T-cell (primary cell): ENCODE results near the gene PROCR. TPM values are rescaled to one million over a fixed set of nuclear protein-coding genes. Genes with fewer than 3 reads are reported as not detected.

ENCODE experiments used
- ATAC-seq, 4 experiments: fragments of 200-7000 bp in 3 of 4; fragments of 150-1000 bp in 1 of 4; cut with Tn5 transposase; replicated peaks in 1 of 4; 1 replicate in 3 of 4; 2 replicates in 1 of 4; pipeline ENCODE4 v1.10.0; 2021; ENCODE audit warnings: moderate library complexity in 3 of 4, mild to moderate bottlenecking in 2 of 4, moderate number of reproducible peaks in 1 of 4
- CTCF ChIA-PET, 2 donors: fragments of 300-600 bp; sonication (Branson Sonifier 250); formaldehyde crosslinking; loops; one replicate each; lab custom pipeline; 2022; ENCODE audit warnings: antibody characterized with exemption in 2 of 2; lab: Charles Lee
- POLR2A ChIA-PET, 2 donors: fragments of 300-600 bp; sonication (Branson Sonifier 250); formaldehyde crosslinking; loops; one replicate each; lab custom pipeline; 2022; ENCODE audit warnings: antibody characterized with exemption in 2 of 2; lab: Charles Lee
- DNase-seq, 35 experiments: peaks; one replicate each; pipeline versions ENCODE4 v3.0.0 to v3.0.0-alpha.2; 2013 to 2023
- H3K27ac ChIP-seq: one replicate; pipeline ENCODE4 v1.5.1; 2013; ENCODE audit warnings: low read length
- H3K27me3 ChIP-seq, 2 experiments: replicated peaks in 1 of 2; 1 replicate in 1 of 2; 2 replicates in 1 of 2; pipeline versions ENCODE4 v1.6.1 to v1.7.0; 2013; ENCODE audit warnings: low read length in 1 of 2, mixed read lengths in 1 of 2; ENCODE audit not compliant: control insufficient read depth in 2 of 2, insufficient read depth in 2 of 2; ENCODE audit errors: extremely low read depth in 1 of 2
- H3K36me3 ChIP-seq, 2 donors: 1 replicate in 1 of 2; 2 replicates in 1 of 2; pipeline versions ENCODE4 v1.6.1 to v1.7.0; 2013; ENCODE audit warnings: low read length in 1 of 2; ENCODE audit not compliant: control insufficient read depth in 2 of 2, insufficient read depth in 1 of 2; ENCODE audit errors: extremely low read depth in 1 of 2
- H3K4me1 ChIP-seq, 2 experiments: 1 replicate in 1 of 2; 2 replicates in 1 of 2; pipeline versions ENCODE4 v1.6.1 to v1.7.0; 2013; ENCODE audit warnings: low read length in 2 of 2, mixed read lengths in 1 of 2; ENCODE audit not compliant: insufficient read depth in 2 of 2, control insufficient read depth in 1 of 2; ENCODE audit errors: extremely low read depth in 1 of 2
- H3K4me3 ChIP-seq, 2 donors: 1 replicate in 1 of 2; 2 replicates in 1 of 2; pipeline versions ENCODE4 v1.5.1 to v1.7.0; 2013; ENCODE audit warnings: mild to moderate bottlenecking in 2 of 2, low read length in 1 of 2, moderate library complexity in 1 of 2; ENCODE audit not compliant: control insufficient read depth in 1 of 2; ENCODE audit errors: extremely low read depth in 1 of 2
- H3K9me3 ChIP-seq: 2 replicates; pipeline ENCODE4 v1.7.0; 2013
- H3K27ac Mint-ChIP-seq, 2 donors: one replicate each; pipeline ENCODE4 v1.8.0; 2020 to 2021; ENCODE audit warnings: mild to moderate bottlenecking in 2 of 2, mixed read lengths in 2 of 2
- H3K27me3 Mint-ChIP-seq, 2 donors: one replicate each; pipeline ENCODE4 v1.8.0; 2021 to 2022; ENCODE audit warnings: mixed read lengths in 2 of 2
- H3K36me3 Mint-ChIP-seq: one replicate; pipeline ENCODE4 v1.8.0; 2021; ENCODE audit warnings: mixed read lengths
- H3K4me1 Mint-ChIP-seq, 3 donors: one replicate each; pipeline ENCODE4 v1.8.0; 2020 to 2022; ENCODE audit warnings: mixed read lengths in 3 of 3, mild to moderate bottlenecking in 1 of 3
- H3K4me3 Mint-ChIP-seq, 3 donors: one replicate each; pipeline ENCODE4 v1.8.0; 2020 to 2022; ENCODE audit warnings: mild to moderate bottlenecking in 3 of 3, mixed read lengths in 3 of 3, moderate library complexity in 3 of 3
- H3K9me3 Mint-ChIP-seq, 3 donors: one replicate each; pipeline ENCODE4 v1.8.0; 2020 to 2022; ENCODE audit warnings: mixed read lengths in 3 of 3
- WGBS: methylation state at CpG from one replicate; pipeline ENCODE4 v1.1.5; 2013; ENCODE audit warnings: missing lambda C conversion rate; ENCODE audit not compliant: insufficient coverage; 5-methylcytosine and 5-hydroxymethylcytosine counted together
- total RNA-seq, 35 experiments: library from RNA in 6 of 35; stranded (reverse) in 6 of 35; fragments of 120-200 nt in 1 of 35; gene quantifications; one replicate each; pipeline versions ENCODE4 v1.2.1 to v1.2.4 and lab custom pipeline; 2013 to 2026

Gene PROCR
- total RNA-seq, 5 donors from 2014 or later (not counting 1 experiment from before 2014, with no cell fraction given), result 0.28 to 3.0 (median 1.5) TPM

DNA sequence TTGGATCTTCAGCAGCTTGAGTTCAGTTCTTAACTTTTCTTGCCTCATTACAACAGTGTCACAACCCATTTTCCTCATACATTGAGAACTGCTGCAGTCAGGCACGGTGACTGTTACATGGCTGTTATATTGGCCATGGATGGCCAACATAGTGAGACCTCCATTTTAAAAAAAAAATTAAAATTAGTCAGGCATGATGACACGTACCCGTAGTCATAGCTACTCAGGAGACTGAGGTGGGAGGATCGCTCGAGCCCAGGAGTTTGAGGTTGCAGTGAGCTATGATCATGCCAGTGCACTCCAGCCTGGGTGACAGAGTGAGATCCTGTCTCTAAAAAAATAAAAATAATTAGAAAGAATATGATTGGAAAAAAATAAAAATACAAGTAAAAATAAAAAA is 44.7 kb downstream of the PROCR start:
- Mint-ChIP-seq H3K4me1 (no peaks in the 10 kb centered on the region), H3K27ac (no peak overlapping the region), H3K4me3 (no peak overlapping the region), H3K36me3 (peaks cover 39% of the 10 kb centered on the region), H3K9me3 (no peaks in the 10 kb centered on the region), H3K27me3 (no peaks in the 10 kb centered on the region)
- no peak for DNase-seq
- no peak overlapping the region for H3K27ac ChIP-seq
- ATAC-seq, result no peak
- H3K36me3 ChIP-seq, result peaks cover 0 to 4% of the 10 kb centered on the region in 2 donors
- POLR2A ChIA-PET, result no interaction called here
- H3K4me3 ChIP-seq, result no peak overlapping the region
- CTCF ChIA-PET, result interaction anchor here in 1 of 2 donors (0.8 kb wide), 1 partner anchor 72 kb away, joined by 3 read pairs; no protein-coding TSS in a partner anchor
- no peaks in the 10 kb centered on the region for H3K27me3 ChIP-seq
- no peaks in the 10 kb centered on the region for H3K4me1 ChIP-seq
- WGBS, result no CpG with 5 or more reads among the region's 5 CpGs
- H3K9me3 ChIP-seq, result no peaks in the 10 kb centered on the region

GRCh38 chr20:35223941-35224340 is 52.1 kb downstream of the PROCR start:
- POLR2A ChIA-PET, result no interaction called here
- CTCF ChIA-PET, result no interaction called here
- peaks cover 18 to 19% of the 10 kb centered on the region in 2 donors for H3K27me3 Mint-ChIP-seq
- ATAC-seq (no peak), DNase-seq (no peak)
- Histone ChIP-seq H3K27ac (no peak overlapping the region), H3K36me3 (no peaks in the 10 kb centered on the region), H3K9me3 (no peaks in the 10 kb centered on the region), H3K27me3 (peaks cover 5 to 18% of the 10 kb centered on the region in 2 experiments), H3K4me3 (no peak overlapping the region), H3K4me1 (peaks cover 0 to 11% of the 10 kb centered on the region in 2 experiments)
- WGBS, result 82% methylated on average over 5 of the region's 5 CpGs
- H3K36me3 Mint-ChIP-seq, result peaks cover 13% of the 10 kb centered on the region
- H3K27ac Mint-ChIP-seq, result no peak overlapping the region
- peaks cover 12 to 14% (median 14%) of the 10 kb centered on the region in 3 donors for H3K4me1 Mint-ChIP-seq
- peaks cover 0 to 3% (median 2%) of the 10 kb centered on the region in 3 donors for H3K9me3 Mint-ChIP-seq
- H3K4me3 Mint-ChIP-seq, result no peak overlapping the region

DNA sequence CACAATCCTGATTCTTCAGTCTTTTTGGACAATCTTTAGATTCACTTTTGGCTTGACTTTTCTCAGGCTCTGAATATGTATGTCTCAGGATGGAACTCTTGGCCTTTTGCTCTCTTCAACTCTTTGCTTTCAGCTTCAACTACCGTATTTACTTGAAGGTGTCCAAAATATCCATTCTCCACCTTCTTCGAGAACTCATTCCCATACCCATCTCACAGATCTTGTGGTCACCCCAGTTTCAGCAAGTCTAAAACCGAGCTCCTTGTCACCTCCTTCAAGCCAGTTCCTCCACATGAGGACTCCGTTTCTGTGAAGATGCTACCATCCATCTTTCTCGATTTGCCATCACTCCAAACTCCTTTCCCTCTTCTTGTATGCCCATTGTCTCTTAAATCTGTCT is 52.7 kb downstream of the PROCR start:
- Mint-ChIP-seq H3K9me3 (peaks cover 0 to 4% (median 2%) of the 10 kb centered on the region in 3 donors), H3K4me1 (peaks cover 12 to 14% (median 14%) of the 10 kb centered on the region in 3 donors), H3K27ac (no peak overlapping the region), H3K4me3 (no peak overlapping the region), H3K27me3 (peaks cover 21 to 24% of the 10 kb centered on the region in 2 donors), H3K36me3 (peaks cover 10% of the 10 kb centered on the region)
- ATAC-seq, result no peak
- Histone ChIP-seq H3K9me3 (no peaks in the 10 kb centered on the region), H3K4me3 (no peak overlapping the region), H3K36me3 (no peaks in the 10 kb centered on the region), H3K27ac (no peak overlapping the region), H3K4me1 (peaks cover 0 to 11% of the 10 kb centered on the region in 2 experiments), H3K27me3 (peaks cover 6 to 18% of the 10 kb centered on the region in 2 experiments)
- DNase-seq, result no peak
- CTCF ChIA-PET, result no interaction called here
- POLR2A ChIA-PET, result interaction anchor here in 1 of 2 donors (0.5 kb wide), 1 partner anchor 317 kb away, joined by 6 read pairs; no protein-coding TSS in a partner anchor
- 86% methylated on average over 5 of the region's 5 CpGs for WGBS

DNA sequence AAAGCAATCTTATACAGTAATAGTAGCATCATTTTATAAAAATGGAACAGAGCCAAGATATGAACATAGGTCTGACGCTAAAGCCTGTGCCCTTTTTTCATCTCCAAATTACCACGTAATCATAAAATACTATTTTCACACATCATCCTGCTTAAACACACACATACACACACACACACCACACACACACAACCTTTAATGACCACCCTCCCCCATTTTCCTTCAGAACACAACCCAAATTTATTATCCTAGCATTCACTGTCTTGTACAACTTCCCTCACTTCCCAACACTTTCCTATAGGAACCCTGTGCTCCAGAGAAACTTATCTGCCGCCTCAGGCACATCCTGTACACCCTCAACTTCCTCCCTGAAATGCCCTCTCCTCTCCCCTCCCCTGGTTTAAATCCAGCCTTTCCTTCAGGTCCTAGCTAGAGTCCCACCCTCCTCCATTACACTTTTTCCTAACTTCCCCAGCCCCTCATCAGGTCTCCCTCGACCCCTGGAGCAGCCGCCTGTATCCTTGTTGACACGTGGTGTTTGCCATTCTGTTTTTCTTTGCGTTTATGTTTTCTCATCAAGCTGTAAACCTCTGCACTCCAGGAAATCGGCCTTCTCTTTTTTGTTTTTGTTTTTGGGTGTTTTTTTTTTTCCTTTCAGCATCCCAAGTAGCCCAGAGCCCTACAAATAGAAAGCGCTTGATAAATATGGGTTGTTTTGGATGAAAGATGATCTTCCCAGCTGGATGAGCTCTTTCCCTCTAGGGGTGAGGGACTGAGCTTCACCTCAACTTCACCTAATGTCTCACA is 53.6 kb downstream of the PROCR start:
- Histone ChIP-seq H3K4me3 (no peak overlapping the region), H3K27ac (no peak overlapping the region), H3K9me3 (no peaks in the 10 kb centered on the region), H3K36me3 (no peaks in the 10 kb centered on the region), H3K27me3 (peaks cover 6 to 18% of the 10 kb centered on the region in 2 experiments), H3K4me1 (peaks cover 0 to 11% of the 10 kb centered on the region in 2 experiments)
- 55% methylated on average over 5 of the region's 9 CpGs for WGBS
- Mint-ChIP-seq H3K36me3 (peaks cover 11% of the 10 kb centered on the region), H3K4me1 (peaks cover 12 to 14% (median 14%) of the 10 kb centered on the region in 3 donors), H3K4me3 (peak overlapping the region; percentile 55 to 64 (median 62)), H3K27ac (no peak overlapping the region), H3K9me3 (peaks cover 0 to 6% (median 2%) of the 10 kb centered on the region in 3 donors), H3K27me3 (peaks cover 21 to 27% of the 10 kb centered on the region in 2 donors)
- DNase-seq (no peak), ATAC-seq (no peak)
- ChIA-PET CTCF (interaction anchor here in 1 of 2 donors (0.8 kb wide), 1 partner anchor 26 kb away, joined by 3 read pairs; no protein-coding TSS in a partner anchor), POLR2A (interaction anchor here in 1 of 2 donors (0.7 kb wide), 1 partner anchor 60 kb away, joined by 3 read pairs; no protein-coding TSS in a partner anchor)

DNA sequence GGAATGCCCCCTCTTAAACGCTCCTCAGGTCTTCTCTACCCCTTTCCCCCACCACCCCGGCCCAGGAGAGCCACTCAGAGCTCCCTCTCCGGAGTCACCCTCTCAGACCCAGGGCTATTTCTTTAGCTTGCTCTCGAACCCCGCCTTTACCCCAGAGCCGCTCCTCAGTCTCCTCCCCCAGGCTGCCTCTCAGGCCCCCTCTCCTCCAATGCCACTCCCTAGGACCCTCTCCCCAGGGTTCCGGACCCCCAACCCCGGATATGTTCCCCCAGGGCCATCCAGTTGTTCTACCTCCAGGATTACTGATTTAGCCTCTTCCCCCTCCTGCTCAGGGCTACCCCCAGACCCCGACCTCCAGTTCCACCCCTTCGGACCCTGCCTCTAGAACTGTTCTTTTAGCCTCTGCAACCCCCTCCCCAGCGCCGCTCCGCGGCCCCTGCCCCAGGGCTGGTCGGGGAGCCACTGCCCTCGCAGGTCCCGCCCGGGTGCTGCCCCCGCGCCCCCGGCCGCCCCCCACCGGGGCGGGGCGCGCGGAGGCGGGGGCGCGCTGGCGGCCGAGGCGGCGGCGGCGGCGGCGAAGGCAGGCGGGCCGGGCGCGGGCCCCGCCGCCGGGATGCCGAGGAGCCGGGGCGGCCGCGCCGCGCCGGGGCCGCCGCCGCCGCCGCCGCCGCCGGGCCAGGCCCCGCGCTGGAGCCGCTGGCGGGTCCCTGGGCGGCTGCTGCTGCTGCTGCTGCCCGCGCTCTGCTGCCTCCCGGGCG is 54.4 kb downstream of the PROCR start, which contains the start of gene MMP24:
TSS of gene MMP24 (plus strand) at position 565 of the 758 bp plus-strand sequence. CDS start at position 614, 49 bp downstream.
- H3K9me3 ChIP-seq, result no peaks in the 10 kb centered on the region
- no peak within 1 kb of the TSS for H3K27ac ChIP-seq
- Mint-ChIP-seq H3K9me3 (peaks cover 0 to 6% (median 2%) of the 10 kb centered on the region in 3 donors), H3K36me3 (peaks cover 19% of the 10 kb centered on the region), H3K4me1 (peaks cover 12 to 14% (median 14%) of the 10 kb centered on the region in 3 donors), H3K27me3 (peaks cover 28 to 29% of the 10 kb centered on the region in 2 donors), H3K27ac (peak within 1 kb of the TSS in 1 of 2 donors; percentile 38), H3K4me3 (peak within 1 kb of the TSS; percentile 70 to 77 (median 72))
- peak within 1 kb of the TSS in 1 of 2 donors; percentile 25 for H3K4me3 ChIP-seq
- CTCF ChIA-PET, result interaction anchor here in 1 of 2 donors (0.6 to 1.4 kb wide), 3 partner anchors 25 to 81 kb away, joined by 3 to 6 read pairs (median 3); no protein-coding TSS in a partner anchor
- 3% methylated on average over 50 of the region's 70 CpGs for WGBS
- POLR2A ChIA-PET, result interaction anchor here in 1 of 2 donors (0.7 kb wide), 1 partner anchor 61 kb away, joined by 3 read pairs; no protein-coding TSS in a partner anchor
- peaks cover 0 to 11% of the 10 kb centered on the region in 2 experiments for H3K4me1 ChIP-seq
- peak in 1 of 4 experiments; percentile 49 for ATAC-seq
- DNase-seq, result no peak
- no peaks in the 10 kb centered on the region for H3K36me3 ChIP-seq
- H3K27me3 ChIP-seq, result peaks cover 6 to 18% of the 10 kb centered on the region in 2 experiments
